Hematopoietic multipotent progenitor cell treated with erythropoietin and hydrocortisone succinate and interleukin-3 and kit ligand, for 6 days (in vitro differentiated cells): ENCODE results near the gene SRRM5.
A peak's percentile ranks its signal among the peaks of the same experiment; 100 is the strongest.
"Not testable (repeated sequence)": the region's sequence is repeated elsewhere in the genome, so short reads cannot be mapped to it uniquely, and the experiment has no call there.

Source experiments
- DNase-seq: peaks from one replicate; pipeline ENCODE4 v3.0.0-alpha.2; 2015

Gene SRRM5

GRCh38 chr19:43616306-43616705, 4.4 kb downstream of the SRRM5 start:
- peak; percentile 28 for DNase-seq

GRCh38 chr19:43616954-43617353, 5.1 kb downstream of the SRRM5 start:
- DNase-seq: no peak

- peak; percentile 91 for DNase-seq
These were observed 7.0 kb downstream of the SRRM5 start for GRCh38 chr19:43618921-43619261.

- peak; percentile 94 for DNase-seq
These were observed 7.6 kb downstream of the SRRM5 start, which contains the start of gene ZNF428 for GRCh38 chr19:43619262-43620060. Gene ZNF428, minus strand, starts transcription at chr19:43619629. Its CDS starts 5,325 bp downstream, at chr19:43614304.

GRCh38 chr19:43620061-43621001, 8.4 kb downstream of the SRRM5 start:
- DNase-seq: no peak

- DNase-seq: no peak
These were observed 10.2 kb downstream of the SRRM5 start for GRCh38 chr19:43622070-43622469.

GRCh38 chr19:43622956-43623355, 11.1 kb downstream of the SRRM5 start:
- no peak for DNase-seq

- peak; percentile 48 for DNase-seq
These were observed 12.2 kb downstream of the SRRM5 start for GRCh38 chr19:43623889-43624670.

- DNase-seq: peak; percentile 92
These were observed 13.0 kb downstream of the SRRM5 start for GRCh38 chr19:43624933-43625332.

GRCh38 chr19:43625918-43626579, 14.2 kb downstream of the SRRM5 start:
- peak; percentile 74 for DNase-seq

GRCh38 chr19:43626838-43627237, 14.9 kb downstream of the SRRM5 start:
- no peak for DNase-seq

- no peak for DNase-seq
These were observed 16.9 kb downstream of the SRRM5 start for GRCh38 chr19:43628646-43629326.

- DNase-seq: no peak
These were observed 19.6 kb downstream of the SRRM5 start for GRCh38 chr19:43631491-43631890.

GRCh38 chr19:43633520-43633919, 21.6 kb downstream of the SRRM5 start:
- DNase-seq: no peak

GRCh38 chr19:43634068-43634467, 22.2 kb downstream of the SRRM5 start:
- DNase-seq: no peak

GRCh38 chr19:43634506-43634871, 22.6 kb downstream of the SRRM5 start:
- DNase-seq: no peak

- DNase-seq: no peak
These were observed 23.1 kb downstream of the SRRM5 start for GRCh38 chr19:43634872-43635560.

GRCh38 chr19:43635561-43635940, 23.7 kb downstream of the SRRM5 start:
- not testable (repeated sequence) for DNase-seq

- DNase-seq: no peak
These were observed 24.3 kb downstream of the SRRM5 start for GRCh38 chr19:43636121-43636683.

- DNase-seq: no peak
These were observed 26.5 kb downstream of the SRRM5 start for GRCh38 chr19:43638214-43638994.
